Adrenal gland (tissue), 5 donors: ENCODE measurements around the gene REC8.

Experiments
- CTCF ChIP-seq, 6 experiments: fragments of 450-650 bp in 4 of 6; fragments of 200-600 bp in 2 of 6; sonication (generic) in 1 of 6; IDR thresholded peaks; 1 replicate in 5 of 6; 2 replicates in 1 of 6; pipeline versions ENCODE4 v1.5.1 to v1.8.0; 2016 to 2021; ENCODE audit warnings: antibody characterized with exemption in 6 of 6, mild to moderate bottlenecking in 2 of 6, moderate library complexity in 1 of 6
- POLR2A ChIP-seq, 2 donors: fragments of 450-650 bp; IDR thresholded peaks; one replicate each; pipeline ENCODE4 v1.6.1; 2017; ENCODE audit warnings: antibody characterized with exemption in 2 of 2, mild to moderate bottlenecking in 2 of 2, moderate library complexity in 1 of 2
- donor health status: DM: no; HTN: no; CAD: no.

- TF ChIP-seq CTCF (IDR thresholded peaks at IDR 0.05) (no peak), POLR2A (IDR thresholded peaks at IDR 0.05) (no peak)
Measured at GRCh38 chr14:24213866-24214662, 42.2 kb downstream of the REC8 start.
